ENCODE data around the gene ERFE.

DNA sequence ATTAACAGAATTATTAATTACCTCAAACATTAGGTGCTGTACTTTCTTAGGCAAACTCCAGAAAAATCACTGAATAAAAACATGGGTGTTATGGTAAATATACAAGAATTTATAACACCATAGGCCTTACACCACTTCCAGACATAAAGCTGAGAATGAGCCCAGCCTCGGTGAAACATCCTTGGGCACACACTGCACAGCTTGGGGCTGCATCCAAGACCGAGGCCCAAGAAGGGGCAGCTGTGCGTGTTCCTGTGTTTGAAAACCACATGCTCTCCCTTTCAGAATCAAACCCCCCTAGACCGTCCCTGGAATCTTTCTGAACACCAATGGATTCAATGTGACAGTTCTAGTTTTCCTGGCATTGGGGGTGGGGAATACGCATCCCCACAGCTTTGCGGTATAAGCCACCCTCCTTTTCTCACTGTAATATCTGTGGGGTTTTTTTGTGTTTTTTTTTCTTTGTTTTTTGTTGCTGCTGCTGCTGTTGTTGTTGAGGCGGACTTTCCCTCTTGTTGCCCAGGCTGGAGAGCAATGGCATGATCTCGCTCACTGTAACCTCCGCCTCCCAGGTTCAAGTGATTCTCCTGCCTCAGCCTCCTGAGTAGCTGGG lies 12.9 kb downstream of the ERFE start:
- no peak for TF ChIP-seq EZH2 (IDR thresholded peaks at IDR 0.05)
- TF ChIP-seq, protein P1, sequence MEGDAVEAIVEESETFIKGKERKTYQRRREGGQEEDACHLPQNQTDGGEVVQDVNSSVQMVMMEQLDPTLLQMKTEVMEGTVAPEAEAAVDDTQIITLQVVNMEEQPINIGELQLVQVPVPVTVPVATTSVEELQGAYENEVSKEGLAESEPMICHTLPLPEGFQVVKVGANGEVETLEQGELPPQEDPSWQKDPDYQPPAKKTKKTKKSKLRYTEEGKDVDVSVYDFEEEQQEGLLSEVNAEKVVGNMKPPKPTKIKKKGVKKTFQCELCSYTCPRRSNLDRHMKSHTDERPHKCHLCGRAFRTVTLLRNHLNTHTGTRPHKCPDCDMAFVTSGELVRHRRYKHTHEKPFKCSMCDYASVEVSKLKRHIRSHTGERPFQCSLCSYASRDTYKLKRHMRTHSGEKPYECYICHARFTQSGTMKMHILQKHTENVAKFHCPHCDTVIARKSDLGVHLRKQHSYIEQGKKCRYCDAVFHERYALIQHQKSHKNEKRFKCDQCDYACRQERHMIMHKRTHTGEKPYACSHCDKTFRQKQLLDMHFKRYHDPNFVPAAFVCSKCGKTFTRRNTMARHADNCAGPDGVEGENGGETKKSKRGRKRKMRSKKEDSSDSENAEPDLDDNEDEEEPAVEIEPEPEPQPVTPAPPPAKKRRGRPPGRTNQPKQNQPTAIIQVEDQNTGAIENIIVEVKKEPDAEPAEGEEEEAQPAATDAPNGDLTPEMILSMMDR (IDR thresholded peaks at IDR 0.05), result no peak
